Activated CD4-positive, alpha-beta T cell treated with anti-CD3 and anti-CD28 coated beads for 1 hour (primary cell): ENCODE data around the gene PLBD2.

Source experiments
- DNase-seq: peaks from one replicate; pipeline ENCODE4 v3.0.0-alpha.2; 2020

The PLBD2 gene

GRCh38 chr12:113358381-113359132 is at the start of gene PLBD2:
PLBD2 (plus strand) TSS chr12:113358587; CDS start chr12:113358601, 14 bp downstream.
- DNase-seq, result peak; percentile 90

- no peak for DNase-seq
Measured at GRCh38 chr12:113310489-113310888, 47.9 kb upstream of the PLBD2 start.

- no peak for DNase-seq
Measured at GRCh38 chr12:113314121-113314529, 44.3 kb upstream of the PLBD2 start.

GRCh38 chr12:113315358-113315757 is 43.0 kb upstream of the PLBD2 start:
- DNase-seq, result no peak

GRCh38 chr12:113316155-113316554 is 42.2 kb upstream of the PLBD2 start:
- DNase-seq, result no peak

- no peak for DNase-seq
Measured at GRCh38 chr12:113317122-113317521, 41.3 kb upstream of the PLBD2 start.

GRCh38 chr12:113318046-113318656 is 40.2 kb upstream of the PLBD2 start:
- DNase-seq, result no peak

- DNase-seq, result no peak
Measured at GRCh38 chr12:113318900-113319628, 39.3 kb upstream of the PLBD2 start.

- no peak for DNase-seq
Measured at GRCh38 chr12:113320401-113320800, 38.0 kb upstream of the PLBD2 start.

- no peak for DNase-seq
Measured at GRCh38 chr12:113322343-113322742, 36.0 kb upstream of the PLBD2 start.

- DNase-seq, result no peak
Measured at GRCh38 chr12:113325916-113326315, 32.5 kb upstream of the PLBD2 start.

GRCh38 chr12:113326775-113327395 is 31.5 kb upstream of the PLBD2 start:
- DNase-seq, result no peak

- no peak for DNase-seq
Measured at GRCh38 chr12:113328368-113328889, 30.0 kb upstream of the PLBD2 start.

GRCh38 chr12:113329022-113329790 is 29.2 kb upstream of the PLBD2 start:
- DNase-seq, result no peak

GRCh38 chr12:113329791-113330417 is 28.5 kb upstream of the PLBD2 start:
- no peak for DNase-seq

GRCh38 chr12:113330505-113330904 is 27.9 kb upstream of the PLBD2 start:
- no peak for DNase-seq

GRCh38 chr12:113332688-113333417 is 25.5 kb upstream of the PLBD2 start:
- no peak for DNase-seq

- no peak for DNase-seq
Measured at GRCh38 chr12:113333418-113333750, 25.0 kb upstream of the PLBD2 start.

GRCh38 chr12:113333877-113334785 is 24.3 kb upstream of the PLBD2 start:
- no peak for DNase-seq
